Gastrocnemius medialis (tissue), 4 donors: ENCODE data around the gene TMEM132E.

Experiments used
- CTCF ChIP-seq, 5 experiments: fragments of 450-650 bp in 3 of 5; fragments of 200-600 bp in 2 of 5; sonication (generic) in 2 of 5; IDR thresholded peaks in 4 of 5; conservative IDR thresholded peaks in 1 of 5; 1 replicate in 4 of 5; 2 replicates in 1 of 5; pipeline ENCODE4 v1.5.1; 2016 to 2019; ENCODE audit warnings: antibody characterized with exemption in 5 of 5, mild to moderate bottlenecking in 3 of 5, moderate library complexity in 3 of 5
- POLR2A ChIP-seq, 2 donors: fragments of 450-650 bp; IDR thresholded peaks; one replicate each; pipeline ENCODE4 v1.6.1; 2017; ENCODE audit warnings: antibody characterized with exemption in 2 of 2, mild to moderate bottlenecking in 2 of 2, moderate library complexity in 2 of 2

GRCh38 chr17:34588266-34588665, 8.9 kb downstream of the TMEM132E start:
- TF ChIP-seq CTCF (IDR thresholded peaks at IDR 0.05 in 4 of 5, conservative IDR thresholded peaks at IDR 0.05 in 1 of 5), result no peak
- no peak for TF ChIP-seq POLR2A (IDR thresholded peaks at IDR 0.05)
